ENCODE results near the gene EXOC3. TPM values are rescaled to one million over a fixed set of nuclear protein-coding genes. Genes with fewer than 3 reads are reported as not detected.

The EXOC3 gene
- total RNA-seq, 1 experiment from 2014 or later = 31.3 TPM

DNA sequence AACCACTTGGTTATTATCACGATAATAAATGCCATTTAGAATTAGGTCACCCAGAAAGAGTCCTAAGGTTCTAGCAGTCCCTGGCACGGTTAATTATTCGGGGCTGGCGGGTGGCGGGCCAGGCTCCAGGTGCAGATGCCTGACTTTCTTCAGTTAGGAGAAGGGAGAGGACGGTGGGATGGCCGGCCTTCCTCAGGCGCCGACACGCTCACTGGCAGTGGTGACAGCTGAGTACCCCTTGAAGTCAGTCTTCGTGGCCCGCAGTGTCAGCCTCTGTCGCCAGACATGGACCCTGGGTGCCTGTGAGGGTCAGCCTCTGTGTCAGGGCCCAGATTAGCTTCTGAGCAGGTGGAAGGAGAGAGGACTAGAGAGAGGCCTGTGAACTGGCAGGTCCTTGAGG, 21.1 kb upstream of the EXOC3 start:
- no TSS peak for BruUV-seq (replicated peaks)
- Histone ChIP-seq H3K79me2 (ENCODE audit: low read length) (no peaks in the 10 kb centered on the region), H3K9me2 (replicated peaks; ENCODE audit: low read length) (no peaks in the 10 kb centered on the region), H3K36me3 (ENCODE audit: low read depth, low read length) (no peaks in the 10 kb centered on the region), H3K27ac (ENCODE audit: low read length) (no peak overlapping the region), H3K9me3 (ENCODE audit: low read length) (no peaks in the 10 kb centered on the region), H3K9ac (ENCODE audit: low read length) (no peak overlapping the region), H3K4me3 (ENCODE audit: low read length) (no peak overlapping the region), H3K4me1 (ENCODE audit: insufficient read depth, low read length) (no peaks in the 10 kb centered on the region; the same call in 1 of the 2 replicates), H2AFZ (ENCODE audit: low read length) (no peak overlapping the region), H3K27me3 (ENCODE audit: low read length) (no peaks in the 10 kb centered on the region), H4K20me1 (ENCODE audit: low read length) (no peaks in the 10 kb centered on the region), H3K4me2 (ENCODE audit: low read length) (no peak overlapping the region), H3F3A (ENCODE audit: low read length, unreplicated experiment) (no peaks in the 10 kb centered on the region)
- intact Hi-C loops (cut with micrococcal nuclease) = no loop called here
- ATAC-seq = no peak
- no peak for DNase-seq
- POLR2A ChIA-PET (ENCODE audit: unreplicated experiment) = no interaction called here
- CTCF ChIA-PET = no interaction called here
- TF ChIP-seq, protein P1, sequence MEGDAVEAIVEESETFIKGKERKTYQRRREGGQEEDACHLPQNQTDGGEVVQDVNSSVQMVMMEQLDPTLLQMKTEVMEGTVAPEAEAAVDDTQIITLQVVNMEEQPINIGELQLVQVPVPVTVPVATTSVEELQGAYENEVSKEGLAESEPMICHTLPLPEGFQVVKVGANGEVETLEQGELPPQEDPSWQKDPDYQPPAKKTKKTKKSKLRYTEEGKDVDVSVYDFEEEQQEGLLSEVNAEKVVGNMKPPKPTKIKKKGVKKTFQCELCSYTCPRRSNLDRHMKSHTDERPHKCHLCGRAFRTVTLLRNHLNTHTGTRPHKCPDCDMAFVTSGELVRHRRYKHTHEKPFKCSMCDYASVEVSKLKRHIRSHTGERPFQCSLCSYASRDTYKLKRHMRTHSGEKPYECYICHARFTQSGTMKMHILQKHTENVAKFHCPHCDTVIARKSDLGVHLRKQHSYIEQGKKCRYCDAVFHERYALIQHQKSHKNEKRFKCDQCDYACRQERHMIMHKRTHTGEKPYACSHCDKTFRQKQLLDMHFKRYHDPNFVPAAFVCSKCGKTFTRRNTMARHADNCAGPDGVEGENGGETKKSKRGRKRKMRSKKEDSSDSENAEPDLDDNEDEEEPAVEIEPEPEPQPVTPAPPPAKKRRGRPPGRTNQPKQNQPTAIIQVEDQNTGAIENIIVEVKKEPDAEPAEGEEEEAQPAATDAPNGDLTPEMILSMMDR (conservative IDR thresholded peaks at IDR 0.05; ENCODE audit: low read depth, low read length) = no peak
- no peak for TF ChIP-seq EZH2 (IDR thresholded peaks at IDR 0.05; ENCODE audit: low read length, unreplicated experiment)
- no peak for TF ChIP-seq EZH2phosphoT487 (IDR thresholded peaks at IDR 0.05; ENCODE audit: borderline replicate concordance, low read length)

- Histone ChIP-seq H3F3A (ENCODE audit: low read length, unreplicated experiment) (no peaks in the 10 kb centered on the region), H3K27ac (ENCODE audit: low read length) (no peak overlapping the region), H3K9me3 (ENCODE audit: low read length) (no peaks in the 10 kb centered on the region), H3K79me2 (ENCODE audit: low read length) (no peaks in the 10 kb centered on the region), H3K4me2 (ENCODE audit: low read length) (no peak overlapping the region), H4K20me1 (ENCODE audit: low read length) (no peaks in the 10 kb centered on the region), H3K4me3 (ENCODE audit: low read length) (no peak overlapping the region), H2AFZ (ENCODE audit: low read length) (no peak overlapping the region), H3K4me1 (ENCODE audit: insufficient read depth, low read length) (no peaks in the 10 kb centered on the region; the same call in 1 of the 2 replicates), H3K36me3 (ENCODE audit: low read depth, low read length) (no peaks in the 10 kb centered on the region), H3K9ac (ENCODE audit: low read length) (no peak overlapping the region), H3K27me3 (ENCODE audit: low read length) (no peaks in the 10 kb centered on the region), H3K9me2 (replicated peaks; ENCODE audit: low read length) (no peaks in the 10 kb centered on the region)
- POLR2A ChIA-PET (ENCODE audit: unreplicated experiment) = no interaction called here
- BruUV-seq (replicated peaks) = no TSS peak
- ATAC-seq = no peak
- CTCF ChIA-PET = no interaction called here
- DNase-seq = no peak
- intact Hi-C loops (cut with micrococcal nuclease) = no loop called here
- TF ChIP-seq, protein P1 (conservative IDR thresholded peaks at IDR 0.05; ENCODE audit: low read depth, low read length) = no peak
- TF ChIP-seq EZH2phosphoT487 (IDR thresholded peaks at IDR 0.05; ENCODE audit: borderline replicate concordance, low read length) (no peak), EZH2 (IDR thresholded peaks at IDR 0.05; ENCODE audit: low read length, unreplicated experiment) (no peak)
Measured at GRCh38 chr5:422323-423232, 20.4 kb upstream of the EXOC3 start.

DNA sequence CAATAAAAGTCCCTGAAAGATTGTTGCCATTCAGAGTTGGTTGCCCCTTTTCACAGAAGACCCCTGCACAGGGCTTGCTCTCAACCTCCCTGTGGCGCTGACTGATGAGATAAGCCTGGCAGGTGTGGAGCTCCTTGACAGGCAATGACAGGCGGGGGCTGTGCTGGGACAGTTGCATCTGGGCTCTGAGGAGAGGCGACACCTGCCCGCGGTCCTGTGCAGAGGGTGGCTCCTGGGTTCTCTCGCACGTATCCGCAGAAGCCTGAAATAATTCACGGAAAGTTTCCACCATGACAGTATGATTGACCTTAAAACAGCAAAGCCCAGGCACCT, 19.8 kb upstream of the EXOC3 start:
- no peaks in the 10 kb centered on the region for H3K27me3 ChIP-seq (ENCODE audit: low read length)
- H3K4me3 ChIP-seq (ENCODE audit: low read length) = no peak overlapping the region
- intact Hi-C loops (cut with micrococcal nuclease) = no loop called here
- no peaks in the 10 kb centered on the region for H3K9me2 ChIP-seq (replicated peaks; ENCODE audit: low read length)
- no peaks in the 10 kb centered on the region; the same call in 1 of the 2 replicates for H3K4me1 ChIP-seq (ENCODE audit: insufficient read depth, low read length)
- H2AFZ ChIP-seq (ENCODE audit: low read length) = no peak overlapping the region
- H3K36me3 ChIP-seq (ENCODE audit: low read depth, low read length) = no peaks in the 10 kb centered on the region
- H3K4me2 ChIP-seq (ENCODE audit: low read length) = no peak overlapping the region
- no peak overlapping the region for H3K9ac ChIP-seq (ENCODE audit: low read length)
- no peaks in the 10 kb centered on the region for H3K9me3 ChIP-seq (ENCODE audit: low read length)
- H3K27ac ChIP-seq (ENCODE audit: low read length) = no peak overlapping the region
- no peak for DNase-seq
- no TSS peak for BruUV-seq (replicated peaks)
- no peaks in the 10 kb centered on the region for H3K79me2 ChIP-seq (ENCODE audit: low read length)
- H4K20me1 ChIP-seq (ENCODE audit: low read length) = no peaks in the 10 kb centered on the region
- ATAC-seq = no peak
- H3F3A ChIP-seq (ENCODE audit: low read length, unreplicated experiment) = no peaks in the 10 kb centered on the region
- POLR2A ChIA-PET (ENCODE audit: unreplicated experiment) = no interaction called here
- CTCF ChIA-PET = no interaction called here
- TF ChIP-seq, protein P1 (conservative IDR thresholded peaks at IDR 0.05; ENCODE audit: low read depth, low read length) = no peak
